Germinal center (tissue), 1 donor: Measurements from ENCODE around the gene HOXD8.

Experiments
- DNase-seq: peaks from one replicate; pipeline ENCODE4 v3.0.0; 2012; ENCODE audit warnings: mixed read lengths, low spot score

Gene HOXD8

GRCh38 chr2:176174382-176174823 lies 44.9 kb downstream of the HOXD8 start:
- DNase-seq, result no peak

GRCh38 chr2:176174824-176175708 lies 45.6 kb downstream of the HOXD8 start:
- no peak for DNase-seq

- DNase-seq, result no peak
These were observed 46.5 kb downstream of the HOXD8 start for GRCh38 chr2:176175709-176176607.

- DNase-seq, result no peak
These were observed 48.1 kb downstream of the HOXD8 start for GRCh38 chr2:176177580-176178037.

- DNase-seq, result no peak
These were observed 48.7 kb downstream of the HOXD8 start for GRCh38 chr2:176178038-176178756.

- DNase-seq, result no peak
These were observed 49.3 kb downstream of the HOXD8 start for GRCh38 chr2:176178757-176179295.

- no peak for DNase-seq
These were observed 52.0 kb downstream of the HOXD8 start for GRCh38 chr2:176181551-176181950.
